Measurements from ENCODE around the gene SPATA31E1. TPM values are rescaled to one million over a fixed set of nuclear protein-coding genes. Genes with fewer than 3 reads are reported as not detected.

The SPATA31E1 gene
- total and polyA plus RNA-seq, 10 of the 15 experiments (the other 5 are each of a cell fraction or from before 2014, with no cell fraction given), result not detected

DNA sequence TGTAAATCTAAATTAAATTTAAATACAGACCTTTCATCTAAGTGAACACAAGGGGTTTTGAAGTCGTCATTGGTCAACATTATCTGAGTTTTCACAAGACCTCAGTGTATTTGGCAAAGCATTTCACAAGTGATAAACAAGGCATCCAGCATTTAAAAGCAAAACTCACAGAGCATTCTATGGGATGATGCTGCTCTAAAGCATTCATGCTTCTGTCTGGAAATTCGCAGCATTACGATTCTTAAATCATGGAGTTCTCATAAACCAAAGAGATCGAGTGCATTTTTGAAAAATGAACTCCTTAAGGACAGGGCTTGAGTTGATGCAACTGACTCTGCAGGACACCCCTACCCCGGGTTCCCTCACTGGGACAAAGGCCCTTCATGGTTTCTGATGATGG, 46.1 kb upstream of the SPATA31E1 start (continued):
- TF ChIP-seq, protein P1, sequence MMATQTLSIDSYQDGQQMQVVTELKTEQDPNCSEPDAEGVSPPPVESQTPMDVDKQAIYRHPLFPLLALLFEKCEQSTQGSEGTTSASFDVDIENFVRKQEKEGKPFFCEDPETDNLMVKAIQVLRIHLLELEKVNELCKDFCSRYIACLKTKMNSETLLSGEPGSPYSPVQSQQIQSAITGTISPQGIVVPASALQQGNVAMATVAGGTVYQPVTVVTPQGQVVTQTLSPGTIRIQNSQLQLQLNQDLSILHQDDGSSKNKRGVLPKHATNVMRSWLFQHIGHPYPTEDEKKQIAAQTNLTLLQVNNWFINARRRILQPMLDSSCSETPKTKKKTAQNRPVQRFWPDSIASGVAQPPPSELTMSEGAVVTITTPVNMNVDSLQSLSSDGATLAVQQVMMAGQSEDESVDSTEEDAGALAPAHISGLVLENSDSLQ (IDR thresholded peaks at IDR 0.05), result no peak

DNA sequence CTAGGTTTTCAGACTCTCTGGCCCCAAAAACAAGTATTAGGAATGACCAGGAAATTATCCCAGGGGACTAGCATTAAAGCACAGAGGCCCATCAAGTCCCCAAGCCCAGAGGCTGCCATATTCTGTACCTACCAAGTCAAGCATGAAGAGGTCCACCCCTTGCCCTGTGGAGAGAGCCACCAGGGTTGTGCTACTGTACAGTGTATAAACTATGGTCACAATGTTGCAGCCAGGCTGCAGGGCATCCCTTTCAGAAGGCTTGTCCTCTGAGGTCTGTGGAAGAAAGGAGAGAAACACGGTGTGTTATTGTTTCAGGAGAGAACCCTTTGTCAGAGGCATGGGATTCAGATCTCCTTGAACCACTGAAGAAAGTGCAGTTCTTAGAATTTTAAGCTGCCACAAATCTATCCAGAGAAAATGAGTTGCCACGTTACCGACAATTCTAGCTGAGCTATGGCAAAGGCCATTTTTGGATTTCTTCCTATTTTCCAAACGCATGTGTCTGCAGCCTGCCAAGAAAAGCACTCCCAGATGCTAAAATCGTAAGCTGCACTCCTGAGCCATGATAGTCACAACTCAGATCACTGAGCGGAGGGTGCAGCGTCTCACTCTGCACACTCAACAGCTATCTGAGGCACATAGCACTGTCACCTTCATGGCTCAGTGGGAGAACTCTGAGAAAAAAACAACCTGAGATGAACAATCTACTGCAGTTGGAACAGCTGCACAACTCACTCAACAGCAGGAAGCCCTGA, 45.5 kb upstream of the SPATA31E1 start:
- Histone ChIP-seq H2AFZ (ENCODE audit: control insufficient read depth, low read depth, low read length) (no peak overlapping the region), H3K27me3 (replicated peaks in 1 of 2; ENCODE audit: control insufficient read depth in 2 of 2, insufficient read depth in 2 of 2, low read length in 1 of 2) (no peaks in the 10 kb centered on the region; a peak in 4 of 4 replicates), H3K79me2 (ENCODE audit: control insufficient read depth, insufficient read depth, low read length) (no peaks in the 10 kb centered on the region), H3K36me3 (ENCODE audit: control insufficient read depth in 2 of 2, insufficient read depth in 2 of 2, low read length in 1 of 2) (no peaks in the 10 kb centered on the region), H3K27ac (ENCODE audit: control insufficient read depth, insufficient read depth) (no peak overlapping the region), H3K4me1 (ENCODE audit: control insufficient read depth, insufficient read depth, low read length) (no peaks in the 10 kb centered on the region), H3K4me2 (ENCODE audit: control insufficient read depth, insufficient read depth) (no peak overlapping the region), H3K9ac (ENCODE audit: control insufficient read depth, insufficient read depth, low read length) (no peak overlapping the region), H3K4me3 (no peak overlapping the region), H4K20me1 (ENCODE audit: control insufficient read depth, insufficient read depth) (no peaks in the 10 kb centered on the region), H3K9me3 (replicated peaks; ENCODE audit: control insufficient read depth, insufficient read depth, low read length) (no peaks in the 10 kb centered on the region)
- no peak for ATAC-seq
- ChIA-PET SMC1A (ENCODE audit: uncharacterized antibody, unreplicated experiment) (no interaction called here), POLR2A (no interaction called here), RAD21 (ENCODE audit: unreplicated experiment) (no interaction called here), CTCF (interaction anchor here (0.7 kb wide), 1 partner anchor 13 kb away, joined by 6 read pairs; no protein-coding TSS in a partner anchor)
- in situ Hi-C loops (cut with MboI) (no loop called here), intact Hi-C loops (cut with micrococcal nuclease; ENCODE audit: unreplicated experiment) (no loop called here)
- WGBS (ENCODE audit: insufficient coverage, insufficient replicate concordance, low lambda C conversion rate, missing lambda C conversion rate), result 53% methylated on average over 7 of the region's 7 CpGs
- no TSS peak for BruUV-seq (replicated peaks)
- FAIRE-seq, result no peak
- DNase-seq (ENCODE audit: low read depth, low spot score), result no peak
- no peak for TF ChIP-seq RUNX3 (IDR thresholded peaks at IDR 0.05; ENCODE audit: low read length)
- TF ChIP-seq FOXM1 (IDR thresholded peaks at IDR 0.05; ENCODE audit: low read depth, low read length), result no peak
- TF ChIP-seq PAX8 (IDR thresholded peaks at IDR 0.05), result no peak
- TF ChIP-seq EP300 (IDR thresholded peaks at IDR 0.05; ENCODE audit: borderline replicate concordance in 1 of 2, control insufficient read depth in 1 of 2, low read depth in 2 of 2, low read length in 2 of 2), result no peak
- no peak for TF ChIP-seq NFYA (IDR thresholded peaks at IDR 0.05; ENCODE audit: borderline replicate concordance, low read depth, low read length)
- no peak for TF ChIP-seq SUPT20H (IDR thresholded peaks at IDR 0.05; ENCODE audit: borderline replicate concordance, control insufficient read depth, low read depth, low read length)
- TF ChIP-seq GABPA (IDR thresholded peaks at IDR 0.05; ENCODE audit: low read depth), result no peak
- TF ChIP-seq SPI1 (IDR thresholded peaks at IDR 0.05; ENCODE audit: borderline replicate concordance, insufficient read depth, low read depth, low read length), result no peak
- TF ChIP-seq POLR2AphosphoS5 (IDR thresholded peaks at IDR 0.05; ENCODE audit: low read length), result no peak
- no peak for TF ChIP-seq CREM (IDR thresholded peaks at IDR 0.05; ENCODE audit: low read depth)
- TF ChIP-seq, protein P2, sequence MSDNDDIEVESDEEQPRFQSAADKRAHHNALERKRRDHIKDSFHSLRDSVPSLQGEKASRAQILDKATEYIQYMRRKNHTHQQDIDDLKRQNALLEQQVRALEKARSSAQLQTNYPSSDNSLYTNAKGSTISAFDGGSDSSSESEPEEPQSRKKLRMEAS (IDR thresholded peaks at IDR 0.05; ENCODE audit: low read depth, low read length), result no peak
- TF ChIP-seq, protein P3, sequence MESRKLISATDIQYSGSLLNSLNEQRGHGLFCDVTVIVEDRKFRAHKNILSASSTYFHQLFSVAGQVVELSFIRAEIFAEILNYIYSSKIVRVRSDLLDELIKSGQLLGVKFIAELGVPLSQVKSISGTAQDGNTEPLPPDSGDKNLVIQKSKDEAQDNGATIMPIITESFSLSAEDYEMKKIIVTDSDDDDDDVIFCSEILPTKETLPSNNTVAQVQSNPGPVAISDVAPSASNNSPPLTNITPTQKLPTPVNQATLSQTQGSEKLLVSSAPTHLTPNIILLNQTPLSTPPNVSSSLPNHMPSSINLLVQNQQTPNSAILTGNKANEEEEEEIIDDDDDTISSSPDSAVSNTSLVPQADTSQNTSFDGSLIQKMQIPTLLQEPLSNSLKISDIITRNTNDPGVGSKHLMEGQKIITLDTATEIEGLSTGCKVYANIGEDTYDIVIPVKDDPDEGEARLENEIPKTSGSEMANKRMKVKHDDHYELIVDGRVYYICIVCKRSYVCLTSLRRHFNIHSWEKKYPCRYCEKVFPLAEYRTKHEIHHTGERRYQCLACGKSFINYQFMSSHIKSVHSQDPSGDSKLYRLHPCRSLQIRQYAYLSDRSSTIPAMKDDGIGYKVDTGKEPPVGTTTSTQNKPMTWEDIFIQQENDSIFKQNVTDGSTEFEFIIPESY (IDR thresholded peaks at IDR 0.05), result no peak
- TF ChIP-seq CBFB (IDR thresholded peaks at IDR 0.05; ENCODE audit: low read depth), result no peak
- TF ChIP-seq, protein P4, sequence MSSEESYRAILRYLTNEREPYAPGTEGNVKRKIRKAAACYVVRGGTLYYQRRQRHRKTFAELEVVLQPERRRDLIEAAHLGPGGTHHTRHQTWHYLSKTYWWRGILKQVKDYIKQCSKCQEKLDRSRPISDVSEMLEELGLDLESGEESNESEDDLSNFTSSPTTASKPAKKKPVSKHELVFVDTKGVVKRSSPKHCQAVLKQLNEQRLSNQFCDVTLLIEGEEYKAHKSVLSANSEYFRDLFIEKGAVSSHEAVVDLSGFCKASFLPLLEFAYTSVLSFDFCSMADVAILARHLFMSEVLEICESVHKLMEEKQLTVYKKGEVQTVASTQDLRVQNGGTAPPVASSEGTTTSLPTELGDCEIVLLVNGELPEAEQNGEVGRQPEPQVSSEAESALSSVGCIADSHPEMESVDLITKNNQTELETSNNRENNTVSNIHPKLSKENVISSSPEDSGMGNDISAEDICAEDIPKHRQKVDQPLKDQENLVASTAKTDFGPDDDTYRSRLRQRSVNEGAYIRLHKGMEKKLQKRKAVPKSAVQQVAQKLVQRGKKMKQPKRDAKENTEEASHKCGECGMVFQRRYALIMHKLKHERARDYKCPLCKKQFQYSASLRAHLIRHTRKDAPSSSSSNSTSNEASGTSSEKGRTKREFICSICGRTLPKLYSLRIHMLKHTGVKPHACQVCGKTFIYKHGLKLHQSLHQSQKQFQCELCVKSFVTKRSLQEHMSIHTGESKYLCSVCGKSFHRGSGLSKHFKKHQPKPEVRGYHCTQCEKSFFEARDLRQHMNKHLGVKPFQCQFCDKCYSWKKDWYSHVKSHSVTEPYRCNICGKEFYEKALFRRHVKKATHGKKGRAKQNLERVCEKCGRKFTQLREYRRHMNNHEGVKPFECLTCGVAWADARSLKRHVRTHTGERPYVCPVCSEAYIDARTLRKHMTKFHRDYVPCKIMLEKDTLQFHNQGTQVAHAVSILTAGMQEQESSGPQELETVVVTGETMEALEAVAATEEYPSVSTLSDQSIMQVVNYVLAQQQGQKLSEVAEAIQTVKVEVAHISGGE (CRISPR knock-in tag; IDR thresholded peaks at IDR 0.05), result no peak
- TF ChIP-seq JUNB (IDR thresholded peaks at IDR 0.05), result no peak

All from GM12878 (cell line).